ENCODE data around the gene SUMF1.

SUMF1 gene

GRCh38 chr3:4505688-4506558 is 38.9 kb upstream of the SUMF1 start:
- Histone ChIP-seq H3K23ac (ENCODE audit: low read length in 2 of 2) (no peak overlapping the region), H4K91ac (ENCODE audit: low read length) (no peak overlapping the region), H3K4me3 (ENCODE audit: insufficient read depth in 1 of 2, low read depth in 1 of 2, low read length in 2 of 2) (no peak overlapping the region), H3K79me1 (replicated peaks; ENCODE audit: low read length, poor library complexity, severe bottlenecking) (no peaks in the 10 kb centered on the region), H2AFZ (ENCODE audit: low read depth, low read length) (no peak overlapping the region), H3K9ac (ENCODE audit: low read length) (no peak overlapping the region), H4K8ac (ENCODE audit: low read length) (no peak overlapping the region), H3K9me3 (ENCODE audit: control insufficient read depth, low read length) (no peaks in the 10 kb centered on the region), H2BK12ac (ENCODE audit: low read length in 2 of 2) (no peak overlapping the region), H2BK5ac (ENCODE audit: low read depth, low read length, poor library complexity, severe bottlenecking) (no peak overlapping the region), H2AK5ac (ENCODE audit: low read length, severe bottlenecking) (no peak overlapping the region), H2BK120ac (ENCODE audit: low read depth, low read length) (no peak overlapping the region), H3K18ac (ENCODE audit: low read depth in 1 of 2, low read length in 2 of 2) (no peak overlapping the region), H2BK15ac (ENCODE audit: low read depth, poor library complexity, severe bottlenecking) (no peak overlapping the region), H3K36me3 (ENCODE audit: control insufficient read depth in 1 of 2, insufficient read depth in 2 of 2, low read depth in 1 of 2, low read length in 2 of 2) (no peaks in the 10 kb centered on the region), H3K4me2 (ENCODE audit: low read length, poor library complexity, severe bottlenecking) (no peak overlapping the region), H3K4ac (ENCODE audit: low read depth in 1 of 2, low read length in 2 of 2) (no peak overlapping the region), H3K4me1 (ENCODE audit: control insufficient read depth, insufficient read depth, low read depth, low read length) (no peaks in the 10 kb centered on the region), H3K27ac (ENCODE audit: low read length, poor library complexity, severe bottlenecking) (no peak overlapping the region), H3K14ac (ENCODE audit: low read length in 2 of 2) (no peak overlapping the region), H3K27me3 (ENCODE audit: control insufficient read depth in 1 of 2, insufficient read depth in 1 of 2, low read length in 2 of 2) (no peaks in the 10 kb centered on the region)
- WGBS = 77% methylated on average over 5 of the region's 6 CpGs
- no peak for DNase-seq

DNA sequence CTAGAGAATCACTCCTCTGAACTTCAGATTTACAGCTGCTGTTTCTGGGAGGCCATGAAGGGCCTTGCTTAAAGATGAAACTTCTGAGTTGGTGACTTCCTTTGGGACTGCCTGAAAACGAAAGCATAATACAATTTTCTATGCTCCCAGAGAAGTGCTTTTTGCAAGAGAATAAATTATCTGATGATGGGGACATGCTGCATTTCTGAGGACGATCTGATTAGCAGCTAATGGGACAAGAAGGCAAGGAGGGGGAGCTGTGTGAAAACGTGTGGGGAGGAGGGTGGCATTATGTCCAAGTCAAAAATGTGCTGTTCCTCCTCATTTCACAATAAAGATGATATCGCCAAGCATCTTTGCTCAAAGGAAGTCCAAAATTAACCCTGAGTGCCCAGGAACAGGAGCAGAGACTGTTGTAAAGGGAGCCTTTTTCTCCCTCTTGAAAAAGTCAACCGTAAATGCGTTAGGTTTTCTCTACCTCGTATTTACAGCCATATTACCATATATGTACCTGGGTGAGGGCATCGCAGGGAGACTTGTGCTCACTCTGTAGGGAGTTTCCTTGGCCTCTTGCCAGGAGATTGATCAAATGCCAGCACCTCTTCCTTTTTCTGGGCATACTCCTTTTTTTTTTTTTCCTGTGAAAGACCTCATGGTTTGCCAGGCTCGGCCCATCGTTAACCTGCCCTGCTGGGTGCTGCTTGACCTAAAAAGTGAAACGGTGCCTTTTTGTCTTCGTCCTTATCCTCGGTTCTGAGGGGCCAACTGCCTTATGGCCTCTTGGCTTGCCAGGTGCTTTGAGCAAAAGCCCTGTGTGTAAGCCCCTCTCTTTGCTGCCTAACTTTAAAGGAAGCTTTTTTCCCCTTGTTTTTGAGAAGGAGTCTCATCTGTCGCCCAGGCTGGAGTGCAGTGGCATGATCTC is 37.5 kb upstream of the SUMF1 start:
- H3K27ac ChIP-seq (ENCODE audit: low read length, poor library complexity, severe bottlenecking) = no peak overlapping the region
- H3K36me3 ChIP-seq (ENCODE audit: control insufficient read depth in 1 of 2, insufficient read depth in 2 of 2, low read depth in 1 of 2, low read length in 2 of 2) = no peaks in the 10 kb centered on the region
- no peak overlapping the region for H3K14ac ChIP-seq (ENCODE audit: low read length in 2 of 2)
- no peak overlapping the region for H2BK12ac ChIP-seq (ENCODE audit: low read length in 2 of 2)
- H3K4ac ChIP-seq (ENCODE audit: low read depth in 1 of 2, low read length in 2 of 2) = no peak overlapping the region
- DNase-seq = peak; percentile 28
- no peaks in the 10 kb centered on the region for H3K79me1 ChIP-seq (replicated peaks; ENCODE audit: low read length, poor library complexity, severe bottlenecking)
- peak overlapping the region; percentile 42 for H3K9ac ChIP-seq (ENCODE audit: low read length)
- H2BK5ac ChIP-seq (ENCODE audit: low read depth, low read length, poor library complexity, severe bottlenecking) = no peak overlapping the region
- peak overlapping the region; percentile 37 for H4K8ac ChIP-seq (ENCODE audit: low read length)
- no peak overlapping the region for H2AK5ac ChIP-seq (ENCODE audit: low read length, severe bottlenecking)
- no peak overlapping the region for H3K4me2 ChIP-seq (ENCODE audit: low read length, poor library complexity, severe bottlenecking)
- no peaks in the 10 kb centered on the region for H3K27me3 ChIP-seq (ENCODE audit: control insufficient read depth in 1 of 2, insufficient read depth in 1 of 2, low read length in 2 of 2)
- H3K18ac ChIP-seq (ENCODE audit: low read depth in 1 of 2, low read length in 2 of 2) = peak overlapping the region in 1 of 2 experiments; percentile 59
- H4K91ac ChIP-seq (ENCODE audit: low read length) = peak overlapping the region; percentile 34
- no peak overlapping the region for H2BK120ac ChIP-seq (ENCODE audit: low read depth, low read length)
- no peak overlapping the region for H3K23ac ChIP-seq (ENCODE audit: low read length in 2 of 2)
- H2AFZ ChIP-seq (ENCODE audit: low read depth, low read length) = no peak overlapping the region
- H3K4me1 ChIP-seq (ENCODE audit: control insufficient read depth, insufficient read depth, low read depth, low read length) = no peaks in the 10 kb centered on the region
- WGBS = 69% methylated on average over 14 of the region's 14 CpGs
- no peak overlapping the region for H2BK15ac ChIP-seq (ENCODE audit: low read depth, poor library complexity, severe bottlenecking)
- H3K9me3 ChIP-seq (ENCODE audit: control insufficient read depth, low read length) = no peaks in the 10 kb centered on the region
- H3K4me3 ChIP-seq (ENCODE audit: insufficient read depth in 1 of 2, low read depth in 1 of 2, low read length in 2 of 2) = peak overlapping the region in 1 of 2 experiments; percentile 35

GRCh38 chr3:4503050-4503449 is 36.0 kb upstream of the SUMF1 start:
- H3K9me3 ChIP-seq (ENCODE audit: control insufficient read depth, low read length) = no peaks in the 10 kb centered on the region
- H2BK120ac ChIP-seq (ENCODE audit: low read depth, low read length) = no peak overlapping the region
- H2AFZ ChIP-seq (ENCODE audit: low read depth, low read length) = no peak overlapping the region
- no peak overlapping the region for H4K91ac ChIP-seq (ENCODE audit: low read length)
- no peak overlapping the region for H3K9ac ChIP-seq (ENCODE audit: low read length)
- no peaks in the 10 kb centered on the region for H3K4me1 ChIP-seq (ENCODE audit: control insufficient read depth, insufficient read depth, low read depth, low read length)
- no peak overlapping the region for H2BK5ac ChIP-seq (ENCODE audit: low read depth, low read length, poor library complexity, severe bottlenecking)
- no peak overlapping the region for H3K27ac ChIP-seq (ENCODE audit: low read length, poor library complexity, severe bottlenecking)
- H2BK15ac ChIP-seq (ENCODE audit: low read depth, poor library complexity, severe bottlenecking) = no peak overlapping the region
- H2BK12ac ChIP-seq (ENCODE audit: low read length in 2 of 2) = no peak overlapping the region
- H3K23ac ChIP-seq (ENCODE audit: low read length in 2 of 2) = no peak overlapping the region
- no peak for DNase-seq
- 91% methylated on average over 5 of the region's 5 CpGs for WGBS
- no peak overlapping the region for H2AK5ac ChIP-seq (ENCODE audit: low read length, severe bottlenecking)
- no peak overlapping the region for H3K4me2 ChIP-seq (ENCODE audit: low read length, poor library complexity, severe bottlenecking)
- H3K27me3 ChIP-seq (ENCODE audit: control insufficient read depth in 1 of 2, insufficient read depth in 1 of 2, low read length in 2 of 2) = peaks cover 0 to 5% of the 10 kb centered on the region in 2 experiments
- H3K4ac ChIP-seq (ENCODE audit: low read depth in 1 of 2, low read length in 2 of 2) = no peak overlapping the region
- H3K4me3 ChIP-seq (ENCODE audit: insufficient read depth in 1 of 2, low read depth in 1 of 2, low read length in 2 of 2) = no peak overlapping the region
- no peak overlapping the region for H4K8ac ChIP-seq (ENCODE audit: low read length)
- H3K14ac ChIP-seq (ENCODE audit: low read length in 2 of 2) = no peak overlapping the region
- no peak overlapping the region for H3K18ac ChIP-seq (ENCODE audit: low read depth in 1 of 2, low read length in 2 of 2)
- no peaks in the 10 kb centered on the region for H3K36me3 ChIP-seq (ENCODE audit: control insufficient read depth in 1 of 2, insufficient read depth in 2 of 2, low read depth in 1 of 2, low read length in 2 of 2)
- H3K79me1 ChIP-seq (replicated peaks; ENCODE audit: low read length, poor library complexity, severe bottlenecking) = no peaks in the 10 kb centered on the region

- H2AK5ac ChIP-seq (ENCODE audit: low read length, severe bottlenecking) = no peak overlapping the region
- H3K9me3 ChIP-seq (ENCODE audit: control insufficient read depth, low read length) = no peaks in the 10 kb centered on the region
- no peak overlapping the region for H3K23ac ChIP-seq (ENCODE audit: low read length in 2 of 2)
- no peak overlapping the region for H3K4me2 ChIP-seq (ENCODE audit: low read length, poor library complexity, severe bottlenecking)
- no peak overlapping the region for H2BK120ac ChIP-seq (ENCODE audit: low read depth, low read length)
- no peak overlapping the region for H3K18ac ChIP-seq (ENCODE audit: low read depth in 1 of 2, low read length in 2 of 2)
- no peaks in the 10 kb centered on the region for H3K79me1 ChIP-seq (replicated peaks; ENCODE audit: low read length, poor library complexity, severe bottlenecking)
- H3K4ac ChIP-seq (ENCODE audit: low read depth in 1 of 2, low read length in 2 of 2) = no peak overlapping the region
- H3K36me3 ChIP-seq (ENCODE audit: control insufficient read depth in 1 of 2, insufficient read depth in 2 of 2, low read depth in 1 of 2, low read length in 2 of 2) = no peaks in the 10 kb centered on the region
- no peak overlapping the region for H2BK12ac ChIP-seq (ENCODE audit: low read length in 2 of 2)
- no peak overlapping the region for H3K27ac ChIP-seq (ENCODE audit: low read length, poor library complexity, severe bottlenecking)
- H3K27me3 ChIP-seq (ENCODE audit: control insufficient read depth in 1 of 2, insufficient read depth in 1 of 2, low read length in 2 of 2) = peaks cover 0 to 5% of the 10 kb centered on the region in 2 experiments
- no peak overlapping the region for H2BK15ac ChIP-seq (ENCODE audit: low read depth, poor library complexity, severe bottlenecking)
- H3K4me3 ChIP-seq (ENCODE audit: insufficient read depth in 1 of 2, low read depth in 1 of 2, low read length in 2 of 2) = no peak overlapping the region
- no peak overlapping the region for H3K14ac ChIP-seq (ENCODE audit: low read length in 2 of 2)
- 67% methylated on average over 8 of the region's 9 CpGs for WGBS
- H3K4me1 ChIP-seq (ENCODE audit: control insufficient read depth, insufficient read depth, low read depth, low read length) = no peaks in the 10 kb centered on the region
- no peak overlapping the region for H2BK5ac ChIP-seq (ENCODE audit: low read depth, low read length, poor library complexity, severe bottlenecking)
- no peak overlapping the region for H4K8ac ChIP-seq (ENCODE audit: low read length)
- no peak overlapping the region for H4K91ac ChIP-seq (ENCODE audit: low read length)
- no peak overlapping the region for H3K9ac ChIP-seq (ENCODE audit: low read length)
- H2AFZ ChIP-seq (ENCODE audit: low read depth, low read length) = no peak overlapping the region
- no peak for DNase-seq
Observed at GRCh38 chr3:4501927-4502326, 34.9 kb upstream of the SUMF1 start.
